AG09319 (cell line): ENCODE results near the gene REST.
"Not testable (repeated sequence)": the region's sequence is repeated elsewhere in the genome, so short reads cannot be mapped to it uniquely, and the experiment has no call there.

Experiments used
- DNase-seq: peaks from one replicate; pipeline ENCODE4 v3.0.0-alpha.2; 2010; ENCODE audit warnings: low read depth; ENCODE audit errors: extremely low read depth
- TF ChIP-seq, protein P1 (sequence below): IDR thresholded peaks from 2 replicates; pipeline ENCODE4 v1.5.1; 2011; ENCODE audit warnings: low read depth, mild to moderate bottlenecking, inconsistent platforms, low read length, moderate library complexity

REST gene

DNA sequence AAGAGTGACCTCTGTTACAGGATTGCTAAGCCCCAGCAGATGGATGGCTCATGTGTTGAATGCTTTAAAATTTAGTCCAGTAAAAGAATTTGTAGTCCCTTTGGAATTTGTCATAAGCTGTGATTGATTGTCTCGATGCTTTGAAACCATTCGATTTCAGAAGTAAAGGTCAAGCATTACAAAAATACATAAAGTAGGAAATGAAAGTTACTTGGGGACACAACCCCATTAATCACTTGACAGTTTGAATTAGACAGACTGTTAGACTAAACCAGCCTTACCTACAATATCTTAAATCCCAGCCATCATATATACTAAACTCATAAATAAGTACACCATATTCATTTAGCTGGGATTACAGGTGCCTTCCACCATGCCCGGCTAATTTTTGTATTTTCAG lies 6.6 kb downstream of the REST start:
- TF ChIP-seq, protein P1, sequence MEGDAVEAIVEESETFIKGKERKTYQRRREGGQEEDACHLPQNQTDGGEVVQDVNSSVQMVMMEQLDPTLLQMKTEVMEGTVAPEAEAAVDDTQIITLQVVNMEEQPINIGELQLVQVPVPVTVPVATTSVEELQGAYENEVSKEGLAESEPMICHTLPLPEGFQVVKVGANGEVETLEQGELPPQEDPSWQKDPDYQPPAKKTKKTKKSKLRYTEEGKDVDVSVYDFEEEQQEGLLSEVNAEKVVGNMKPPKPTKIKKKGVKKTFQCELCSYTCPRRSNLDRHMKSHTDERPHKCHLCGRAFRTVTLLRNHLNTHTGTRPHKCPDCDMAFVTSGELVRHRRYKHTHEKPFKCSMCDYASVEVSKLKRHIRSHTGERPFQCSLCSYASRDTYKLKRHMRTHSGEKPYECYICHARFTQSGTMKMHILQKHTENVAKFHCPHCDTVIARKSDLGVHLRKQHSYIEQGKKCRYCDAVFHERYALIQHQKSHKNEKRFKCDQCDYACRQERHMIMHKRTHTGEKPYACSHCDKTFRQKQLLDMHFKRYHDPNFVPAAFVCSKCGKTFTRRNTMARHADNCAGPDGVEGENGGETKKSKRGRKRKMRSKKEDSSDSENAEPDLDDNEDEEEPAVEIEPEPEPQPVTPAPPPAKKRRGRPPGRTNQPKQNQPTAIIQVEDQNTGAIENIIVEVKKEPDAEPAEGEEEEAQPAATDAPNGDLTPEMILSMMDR, result no peak
- DNase-seq, result no peak

DNA sequence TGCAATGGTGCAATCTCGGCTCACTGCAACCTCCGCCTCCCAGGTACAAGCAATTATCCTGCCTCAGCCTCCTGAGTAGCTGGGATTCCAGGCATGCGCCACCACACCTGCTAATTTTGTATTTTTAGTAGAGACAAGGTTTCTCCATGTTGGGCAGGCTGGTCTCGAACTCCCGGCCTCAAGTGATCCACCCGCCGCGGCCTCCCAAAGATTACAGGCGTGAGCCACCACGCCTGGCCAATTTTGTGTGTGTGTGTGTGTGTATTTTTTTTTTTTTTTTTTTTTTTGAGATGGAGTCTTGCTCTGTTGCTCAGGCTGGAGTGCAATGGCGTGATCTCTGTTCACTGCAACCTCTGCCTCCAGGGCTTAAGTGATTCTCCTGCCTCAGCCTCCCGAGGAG lies 7.3 kb downstream of the REST start:
- not testable (repeated sequence) for DNase-seq

DNA sequence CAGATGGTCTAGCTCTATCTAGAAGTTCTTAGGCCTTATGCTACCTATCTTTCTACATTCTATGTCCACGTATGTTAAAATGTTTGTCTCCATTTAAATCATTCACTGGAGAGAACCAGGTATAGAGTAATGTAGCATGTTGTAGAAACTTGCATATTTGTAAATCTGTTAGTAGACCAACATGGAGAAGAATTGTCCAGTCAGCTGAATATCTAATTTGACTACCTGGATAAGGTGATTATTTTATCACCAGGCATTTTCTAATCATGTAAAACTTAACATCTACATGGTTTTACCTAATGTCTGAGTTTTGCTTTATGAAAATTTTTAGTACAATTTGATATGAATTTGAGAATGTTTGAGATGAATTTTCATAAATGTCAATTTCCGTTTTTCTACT lies 19.5 kb downstream of the REST start:
- TF ChIP-seq, protein P1, result no peak
- no peak for DNase-seq

DNA sequence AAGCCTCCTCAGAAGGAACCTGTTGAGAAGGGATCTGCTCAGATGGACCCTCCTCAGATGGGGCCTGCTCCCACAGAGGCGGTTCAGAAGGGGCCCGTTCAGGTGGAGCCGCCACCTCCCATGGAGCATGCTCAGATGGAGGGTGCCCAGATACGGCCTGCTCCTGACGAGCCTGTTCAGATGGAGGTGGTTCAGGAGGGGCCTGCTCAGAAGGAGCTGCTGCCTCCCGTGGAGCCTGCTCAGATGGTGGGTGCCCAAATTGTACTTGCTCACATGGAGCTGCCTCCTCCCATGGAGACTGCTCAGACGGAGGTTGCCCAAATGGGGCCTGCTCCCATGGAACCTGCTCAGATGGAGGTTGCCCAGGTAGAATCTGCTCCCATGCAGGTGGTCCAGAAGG lies 22.9 kb downstream of the REST start:
- TF ChIP-seq, protein P1, result no peak
- DNase-seq, result no peak

DNA sequence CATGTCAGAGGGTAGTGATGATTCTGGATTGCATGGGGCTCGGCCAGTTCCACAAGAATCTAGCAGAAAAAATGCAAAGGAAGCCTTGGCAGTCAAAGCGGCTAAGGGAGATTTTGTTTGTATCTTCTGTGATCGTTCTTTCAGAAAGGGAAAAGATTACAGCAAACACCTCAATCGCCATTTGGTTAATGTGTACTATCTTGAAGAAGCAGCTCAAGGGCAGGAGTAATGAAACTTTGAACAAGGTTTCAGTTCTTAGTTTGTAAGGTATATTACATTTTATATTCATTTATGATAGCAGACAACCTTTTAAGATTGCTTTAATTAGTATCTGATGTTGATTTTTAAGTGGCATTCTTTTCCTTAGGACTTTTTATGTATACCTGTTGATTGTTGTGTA lies 24.2 kb downstream of the REST start:
- no peak for DNase-seq
- TF ChIP-seq, protein P1, result no peak

DNA sequence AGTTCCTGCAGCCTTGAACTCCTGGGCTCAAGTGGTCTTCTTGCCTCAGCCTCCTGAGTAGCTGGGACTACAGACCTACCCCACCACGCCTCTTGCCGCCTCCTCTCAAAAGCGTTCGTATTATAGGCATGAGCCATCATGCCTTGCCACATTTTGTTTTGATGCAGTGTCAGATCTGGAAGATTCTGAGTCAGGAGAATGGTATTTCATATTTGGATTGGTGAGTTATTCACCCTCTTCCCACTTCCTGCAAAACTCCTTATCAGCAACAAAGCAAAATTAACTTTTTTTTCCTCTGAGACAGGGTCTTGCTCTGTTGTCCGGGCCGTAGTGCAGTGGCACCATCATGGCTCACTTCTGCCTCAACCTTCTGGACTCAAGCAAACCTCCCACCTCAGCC lies 29.6 kb downstream of the REST start:
- peak; percentile 22 for DNase-seq
- TF ChIP-seq, protein P1, result no peak

DNA sequence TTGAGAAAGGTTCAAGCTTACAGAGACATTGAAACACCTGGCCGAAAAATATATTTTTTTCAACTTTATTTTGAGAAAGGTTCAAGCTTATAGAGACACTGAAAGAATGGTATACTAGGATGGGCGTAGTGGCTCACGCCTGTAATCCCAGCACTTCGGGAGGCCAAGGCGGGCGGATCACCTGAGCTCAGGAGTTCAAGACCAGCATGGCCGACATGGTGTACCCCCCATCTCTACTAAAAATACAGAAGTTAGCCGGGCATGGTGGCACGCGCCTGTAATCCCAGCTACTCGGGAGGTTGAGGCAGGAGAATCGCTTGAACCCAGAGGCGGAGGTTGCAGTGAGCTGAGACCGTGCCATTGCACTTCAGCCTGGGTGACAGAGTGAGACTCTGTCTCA lies 32.1 kb downstream of the REST start:
- DNase-seq, result not testable (repeated sequence)

DNA sequence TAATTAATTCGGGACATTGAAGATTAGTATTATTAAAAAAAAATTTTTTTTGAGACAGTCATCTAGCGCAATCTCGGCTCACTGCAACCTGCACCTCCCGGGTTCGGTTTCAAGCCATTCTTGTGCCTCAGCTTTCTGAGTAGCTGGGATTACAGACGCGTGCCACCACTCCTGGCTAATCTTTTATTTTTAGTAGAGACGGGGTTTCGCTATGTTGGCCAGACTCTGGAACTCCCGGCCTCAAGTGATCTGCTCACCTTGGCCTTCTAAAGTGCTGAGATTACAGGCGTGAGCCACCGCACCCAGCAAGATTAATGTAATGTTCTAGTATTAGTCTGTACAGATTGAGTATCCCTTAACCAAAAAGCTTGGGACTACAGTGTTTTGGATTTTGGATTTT lies 32.7 kb downstream of the REST start:
- no peak for DNase-seq
- TF ChIP-seq, protein P1, result no peak

DNA sequence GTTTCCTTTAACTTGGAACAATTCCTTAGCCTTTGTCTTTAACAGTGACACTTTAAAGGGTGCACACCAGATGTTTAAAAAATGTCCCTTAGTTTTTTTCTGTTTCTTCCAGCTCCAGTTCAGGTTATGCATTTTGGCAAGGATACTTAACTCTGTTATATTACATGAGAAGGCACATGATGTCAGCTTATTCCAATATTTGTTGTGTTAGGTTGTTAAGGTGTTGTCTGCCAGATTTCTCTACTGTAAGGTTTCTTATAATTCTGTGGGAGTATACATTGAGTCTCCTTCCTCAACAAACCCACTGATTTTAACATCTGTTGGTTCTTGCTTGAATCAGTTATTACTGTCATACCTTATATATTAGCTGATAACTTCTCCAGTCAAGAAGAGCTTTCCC lies 33.3 kb downstream of the REST start:
- TF ChIP-seq, protein P1, result no peak
- DNase-seq, result no peak
